IPS-20b (cell line): Measurements from ENCODE around the gene FOXN1.

Experiments used
- H3K27ac ChIP-seq: one replicate; pipeline ENCODE4 v1.5.1; 2013; ENCODE audit warnings: low read length
- H3K27me3 ChIP-seq: 2 replicates; pipeline ENCODE4 v1.6.1; 2013; ENCODE audit warnings: mild to moderate bottlenecking, low read length, inconsistent platforms; ENCODE audit not compliant: insufficient read depth
- H3K36me3 ChIP-seq: 2 replicates; pipeline ENCODE4 v1.6.1; 2013; ENCODE audit warnings: low read depth, mild to moderate bottlenecking, inconsistent platforms, low read length, moderate library complexity; ENCODE audit not compliant: insufficient read depth
- H3K4me1 ChIP-seq: 2 replicates; pipeline ENCODE4 v1.6.1; 2013; ENCODE audit warnings: mild to moderate bottlenecking, control low read depth, inconsistent platforms, low read length, moderate library complexity; ENCODE audit not compliant: insufficient read depth
- H3K4me3 ChIP-seq: 2 replicates; pipeline ENCODE4 v1.5.1; 2013; ENCODE audit warnings: mild to moderate bottlenecking, low read length, inconsistent platforms
- H3K9ac ChIP-seq: 2 replicates; pipeline ENCODE4 v1.6.1; 2013; ENCODE audit warnings: low read depth, mild to moderate bottlenecking, inconsistent platforms, low read length, moderate library complexity
- H3K9me3 ChIP-seq: 2 replicates; pipeline ENCODE4 v1.6.1; 2013; ENCODE audit warnings: mild to moderate bottlenecking, low read depth, low read length, inconsistent platforms; ENCODE audit not compliant: insufficient read depth

FOXN1 gene

GRCh38 chr17:28545787-28546415 is 39.8 kb downstream of the FOXN1 start:
- no peaks in the 10 kb centered on the region for H3K27me3 ChIP-seq
- H3K9me3 ChIP-seq = no peaks in the 10 kb centered on the region
- no peak overlapping the region for H3K4me3 ChIP-seq
- no peak overlapping the region for H3K27ac ChIP-seq
- H3K4me1 ChIP-seq = peaks cover 10% of the 10 kb centered on the region
- no peak overlapping the region; the same call in 1 of the 2 replicates for H3K9ac ChIP-seq
- H3K36me3 ChIP-seq = peaks cover 15% of the 10 kb centered on the region

GRCh38 chr17:28547096-28547622 is 41.0 kb downstream of the FOXN1 start:
- Histone ChIP-seq H3K9ac (no peak overlapping the region), H3K27ac (no peak overlapping the region), H3K4me1 (peaks cover 14% of the 10 kb centered on the region), H3K9me3 (no peaks in the 10 kb centered on the region), H3K36me3 (peaks cover 15% of the 10 kb centered on the region), H3K4me3 (no peak overlapping the region), H3K27me3 (peaks cover 6% of the 10 kb centered on the region; the same call in 1 of the 2 replicates)

DNA sequence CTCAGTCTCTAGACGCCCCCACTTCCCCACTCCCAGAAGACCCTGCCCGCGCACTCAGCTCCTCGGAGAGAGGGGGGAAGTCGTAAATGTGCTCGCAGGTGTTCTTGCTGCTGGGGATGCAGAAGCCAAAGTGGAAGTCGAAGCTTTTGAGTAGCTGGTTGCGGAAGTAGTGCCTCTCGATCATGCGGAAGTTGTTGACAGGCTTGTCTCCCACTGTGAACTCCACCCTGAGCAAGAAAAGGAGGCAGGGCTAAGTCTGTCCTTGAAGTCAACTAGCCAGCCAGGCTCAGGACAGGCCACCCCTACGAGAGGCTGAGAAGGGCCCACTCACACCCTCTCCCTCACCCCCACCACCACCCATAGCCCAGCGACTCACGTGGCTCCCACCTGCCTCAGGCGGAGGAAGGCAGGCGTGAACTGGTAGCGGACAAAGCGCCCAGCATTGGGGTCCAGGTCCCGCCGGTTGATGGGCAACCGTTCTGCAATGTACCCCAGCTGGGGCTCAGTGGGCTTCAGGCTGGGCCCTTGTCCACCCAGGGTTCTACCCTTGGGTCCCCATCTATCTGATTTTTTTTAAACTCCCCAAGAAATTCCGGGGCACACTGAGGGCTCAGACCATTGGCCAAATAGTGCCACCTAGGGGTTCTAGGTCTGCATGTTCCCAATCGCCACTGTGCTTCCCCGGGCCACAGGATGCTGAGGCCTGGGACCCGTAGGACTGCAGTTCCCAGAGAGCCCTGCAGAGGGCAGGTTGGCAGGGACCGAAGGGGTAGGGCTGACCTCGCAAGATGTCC is 41.7 kb downstream of the FOXN1 start:
- no peak overlapping the region for H3K9ac ChIP-seq
- peaks cover 15% of the 10 kb centered on the region for H3K36me3 ChIP-seq
- H3K27ac ChIP-seq = no peak overlapping the region
- H3K4me1 ChIP-seq = peaks cover 16% of the 10 kb centered on the region
- H3K27me3 ChIP-seq = peaks cover 6% of the 10 kb centered on the region; the same call in 1 of the 2 replicates
- no peak overlapping the region for H3K4me3 ChIP-seq
- no peaks in the 10 kb centered on the region for H3K9me3 ChIP-seq

DNA sequence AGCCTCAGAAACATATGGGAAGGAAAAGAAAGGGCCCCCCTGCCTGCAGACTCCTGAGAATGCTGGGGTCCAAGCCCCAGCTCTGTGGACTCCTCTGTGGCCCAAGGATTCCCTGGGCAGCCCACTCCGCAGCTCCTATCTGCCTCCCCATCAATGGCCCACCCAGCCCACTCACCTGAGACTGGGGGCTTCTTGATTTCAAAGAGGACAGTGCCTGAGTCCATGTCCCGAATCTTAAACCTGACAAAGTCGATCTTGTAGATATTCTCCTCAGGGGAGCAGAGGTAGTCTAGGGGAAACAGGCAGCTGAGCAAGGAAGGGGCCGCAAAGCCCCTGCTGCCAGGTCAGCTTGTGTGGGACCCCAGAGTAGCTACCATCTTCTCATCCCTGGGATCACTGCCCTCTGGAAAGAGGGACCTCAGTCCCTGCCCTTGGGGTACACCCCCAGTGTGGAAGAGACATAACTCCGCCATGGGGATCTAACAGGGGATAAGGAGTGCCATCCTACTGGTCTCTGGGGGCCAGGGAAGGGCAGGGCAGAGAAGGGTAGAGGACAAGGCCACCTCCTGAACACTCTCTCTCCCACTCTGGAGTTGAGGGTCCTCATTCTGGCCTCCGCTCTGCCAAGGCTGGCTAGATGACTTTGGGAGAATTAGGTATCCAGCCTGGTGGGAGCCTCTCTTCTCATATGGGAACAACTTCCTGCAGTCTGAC is 42.4 kb downstream of the FOXN1 start:
- Histone ChIP-seq H3K4me3 (no peak overlapping the region), H3K9ac (no peak overlapping the region), H3K27ac (no peak overlapping the region), H3K27me3 (peaks cover 6% of the 10 kb centered on the region; the same call in 1 of the 2 replicates), H3K36me3 (peaks cover 20% of the 10 kb centered on the region), H3K9me3 (no peaks in the 10 kb centered on the region), H3K4me1 (peaks cover 17% of the 10 kb centered on the region)

GRCh38 chr17:28549236-28550132 is 43.3 kb downstream of the FOXN1 start:
- Histone ChIP-seq H3K9ac (no peak overlapping the region), H3K27me3 (peaks cover 6% of the 10 kb centered on the region; the same call in 1 of the 2 replicates), H3K4me1 (peaks cover 9% of the 10 kb centered on the region), H3K9me3 (no peaks in the 10 kb centered on the region), H3K4me3 (no peak overlapping the region), H3K27ac (no peak overlapping the region), H3K36me3 (peaks cover 29% of the 10 kb centered on the region)

GRCh38 chr17:28550858-28551257 is 44.7 kb downstream of the FOXN1 start:
- Histone ChIP-seq H3K27me3 (peaks cover 6% of the 10 kb centered on the region; the same call in 1 of the 2 replicates), H3K9me3 (no peaks in the 10 kb centered on the region), H3K4me1 (peaks cover 7% of the 10 kb centered on the region; the same call in 1 of the 2 replicates), H3K9ac (no peak overlapping the region), H3K4me3 (no peak overlapping the region), H3K36me3 (peaks cover 41% of the 10 kb centered on the region), H3K27ac (no peak overlapping the region)

DNA sequence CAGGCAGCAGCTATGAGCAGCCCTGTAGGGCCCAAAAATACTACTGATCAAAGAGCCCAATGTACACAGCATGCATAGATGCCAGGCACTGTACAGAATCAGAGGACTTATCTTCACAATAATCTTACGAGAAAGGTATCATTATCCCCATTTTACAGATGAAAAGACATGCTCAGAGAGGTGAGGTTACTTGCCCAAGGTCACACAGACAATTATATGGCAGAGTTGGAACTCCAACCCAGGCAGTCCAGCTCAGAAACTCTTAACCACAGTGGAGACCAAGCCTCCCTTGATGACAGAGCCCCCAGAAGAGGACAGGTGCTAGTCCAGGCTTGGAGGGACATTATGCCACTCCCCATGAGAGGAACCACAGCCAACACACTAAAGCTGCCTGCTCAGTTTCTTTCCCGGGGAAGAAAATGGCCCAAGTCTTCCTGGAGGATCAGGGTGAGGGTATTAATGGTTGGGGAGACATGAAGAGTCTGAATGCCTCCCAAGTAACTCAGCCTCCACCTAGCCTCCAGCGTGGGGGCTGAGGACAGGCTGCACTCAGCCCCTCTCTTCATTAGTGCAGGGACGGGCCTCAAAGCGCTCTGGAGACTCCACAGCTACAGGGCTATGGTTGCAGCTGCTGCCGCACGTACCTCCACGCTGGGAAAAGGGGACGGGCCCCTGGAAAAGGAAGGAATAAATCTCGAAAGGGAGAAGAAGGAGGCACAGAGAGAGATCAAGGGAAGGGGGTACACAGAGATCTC is 45.5 kb downstream of the FOXN1 start:
- no peaks in the 10 kb centered on the region for H3K9me3 ChIP-seq
- H3K9ac ChIP-seq = peak overlapping the region; percentile 70; the same call in 1 of the 2 replicates
- H3K4me1 ChIP-seq = peaks cover 7% of the 10 kb centered on the region; the same call in 1 of the 2 replicates
- H3K4me3 ChIP-seq = peak overlapping the region; percentile 80
- H3K27ac ChIP-seq = no peak overlapping the region
- H3K36me3 ChIP-seq = peaks cover 44% of the 10 kb centered on the region
- peaks cover 6% of the 10 kb centered on the region; the same call in 1 of the 2 replicates for H3K27me3 ChIP-seq

- no peaks in the 10 kb centered on the region for H3K9me3 ChIP-seq
- H3K27me3 ChIP-seq = peaks cover 6% of the 10 kb centered on the region; the same call in 1 of the 2 replicates
- H3K36me3 ChIP-seq = peaks cover 44% of the 10 kb centered on the region
- H3K27ac ChIP-seq = no peak within 1 kb of the TSS
- H3K9ac ChIP-seq = peak within 1 kb of the TSS; percentile 70; the same call in 1 of the 2 replicates
- H3K4me1 ChIP-seq = peaks cover 7% of the 10 kb centered on the region; the same call in 1 of the 2 replicates
- peak within 1 kb of the TSS; percentile 80 for H3K4me3 ChIP-seq
Measured at GRCh38 chr17:28552176-28552999, 46.2 kb downstream of the FOXN1 start, which contains the start of gene UNC119. UNC119 (minus strand) TSS chr17:28552624; CDS start chr17:28552557, 67 bp downstream.

DNA sequence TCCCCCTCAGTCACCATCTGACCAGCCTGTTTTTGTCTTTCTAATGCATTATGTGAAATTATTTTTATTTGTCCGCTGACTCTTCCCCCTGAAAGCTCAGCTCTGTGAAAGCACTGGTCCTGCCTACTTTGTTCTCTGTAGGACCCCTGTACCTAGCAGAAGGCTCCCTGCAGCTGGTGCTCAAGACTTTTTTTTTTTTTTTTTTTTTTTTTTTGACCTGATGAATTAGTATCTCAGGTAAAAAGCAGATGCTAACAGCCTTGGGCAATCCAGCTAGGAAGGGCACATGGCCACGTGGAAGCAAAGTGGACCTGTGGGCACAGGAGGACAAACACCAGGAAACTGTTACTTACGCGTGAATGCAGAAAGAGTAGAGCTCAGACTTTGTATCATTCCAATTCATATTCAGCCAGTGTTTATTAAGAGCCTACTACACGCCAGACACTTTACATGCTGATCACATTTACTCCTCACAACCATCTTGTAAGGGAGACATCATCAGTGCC is 46.9 kb downstream of the FOXN1 start:
- Histone ChIP-seq H3K9me3 (no peaks in the 10 kb centered on the region), H3K9ac (no peak overlapping the region), H3K36me3 (peaks cover 48% of the 10 kb centered on the region), H3K4me3 (peak overlapping the region; percentile 61), H3K4me1 (peaks cover 7% of the 10 kb centered on the region; the same call in 1 of the 2 replicates), H3K27ac (no peak overlapping the region), H3K27me3 (peaks cover 6% of the 10 kb centered on the region; the same call in 1 of the 2 replicates)
